VCaP (cell line): ENCODE data around the gene NFATC1.

Source experiments
- H3K27ac ChIP-seq: fragments of 450-650 bp; 2 replicates; pipeline ENCODE4 v1.5.1; 2017
- TF ChIP-seq, protein P1 (sequence below): fragments of 450-650 bp; conservative IDR thresholded peaks from 2 replicates; pipeline ENCODE4 v1.5.1; 2017; ENCODE audit warnings: mild to moderate bottlenecking, moderate library complexity

The NFATC1 gene

DNA sequence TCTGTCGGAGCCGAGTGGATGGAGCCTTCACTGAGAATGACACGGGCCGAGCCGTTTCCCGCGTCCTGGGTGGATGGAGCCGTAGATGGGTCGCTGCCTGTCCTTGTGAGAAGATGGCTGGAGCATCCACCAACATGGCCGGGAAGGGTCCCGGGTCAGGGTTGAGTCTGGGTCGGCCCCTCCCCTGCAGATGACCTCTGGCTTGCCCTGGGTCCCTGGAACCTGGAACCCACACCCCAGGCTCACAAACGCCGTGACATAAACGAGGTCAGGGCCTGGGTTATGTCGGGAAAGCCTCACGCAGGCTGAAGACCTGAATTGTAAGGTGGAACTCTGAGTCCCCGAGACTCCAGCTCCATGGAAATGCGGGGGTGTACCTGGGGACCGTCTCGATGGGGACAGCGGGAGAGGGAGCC is 94.9 kb downstream of the NFATC1 start:
- TF ChIP-seq, protein P1, sequence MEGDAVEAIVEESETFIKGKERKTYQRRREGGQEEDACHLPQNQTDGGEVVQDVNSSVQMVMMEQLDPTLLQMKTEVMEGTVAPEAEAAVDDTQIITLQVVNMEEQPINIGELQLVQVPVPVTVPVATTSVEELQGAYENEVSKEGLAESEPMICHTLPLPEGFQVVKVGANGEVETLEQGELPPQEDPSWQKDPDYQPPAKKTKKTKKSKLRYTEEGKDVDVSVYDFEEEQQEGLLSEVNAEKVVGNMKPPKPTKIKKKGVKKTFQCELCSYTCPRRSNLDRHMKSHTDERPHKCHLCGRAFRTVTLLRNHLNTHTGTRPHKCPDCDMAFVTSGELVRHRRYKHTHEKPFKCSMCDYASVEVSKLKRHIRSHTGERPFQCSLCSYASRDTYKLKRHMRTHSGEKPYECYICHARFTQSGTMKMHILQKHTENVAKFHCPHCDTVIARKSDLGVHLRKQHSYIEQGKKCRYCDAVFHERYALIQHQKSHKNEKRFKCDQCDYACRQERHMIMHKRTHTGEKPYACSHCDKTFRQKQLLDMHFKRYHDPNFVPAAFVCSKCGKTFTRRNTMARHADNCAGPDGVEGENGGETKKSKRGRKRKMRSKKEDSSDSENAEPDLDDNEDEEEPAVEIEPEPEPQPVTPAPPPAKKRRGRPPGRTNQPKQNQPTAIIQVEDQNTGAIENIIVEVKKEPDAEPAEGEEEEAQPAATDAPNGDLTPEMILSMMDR: no peak
- no peak overlapping the region for H3K27ac ChIP-seq

DNA sequence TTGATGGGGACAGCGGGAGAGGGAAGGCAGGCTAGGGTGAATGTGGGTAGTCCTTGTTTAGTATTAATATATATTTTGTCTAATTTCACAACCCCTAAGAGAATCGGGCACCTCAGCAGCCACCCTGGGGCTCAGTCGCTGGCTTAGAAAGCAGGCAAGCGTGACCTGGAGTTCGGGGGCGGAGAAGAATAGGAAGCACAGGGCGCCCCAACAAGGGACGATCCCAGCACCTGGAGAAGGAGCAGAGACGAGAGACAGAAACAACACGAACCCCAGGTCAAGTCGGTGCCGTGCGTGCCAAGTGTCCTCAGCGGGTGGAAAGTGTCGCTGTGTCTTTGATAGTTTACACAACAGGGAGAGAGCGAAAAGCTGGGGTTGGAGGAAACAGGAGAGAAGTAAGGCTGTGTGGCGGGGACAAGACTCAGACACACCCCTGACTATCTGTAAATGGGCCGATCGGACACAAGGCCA is 95.4 kb downstream of the NFATC1 start:
- no peak overlapping the region for H3K27ac ChIP-seq
- TF ChIP-seq, protein P1: no peak

DNA sequence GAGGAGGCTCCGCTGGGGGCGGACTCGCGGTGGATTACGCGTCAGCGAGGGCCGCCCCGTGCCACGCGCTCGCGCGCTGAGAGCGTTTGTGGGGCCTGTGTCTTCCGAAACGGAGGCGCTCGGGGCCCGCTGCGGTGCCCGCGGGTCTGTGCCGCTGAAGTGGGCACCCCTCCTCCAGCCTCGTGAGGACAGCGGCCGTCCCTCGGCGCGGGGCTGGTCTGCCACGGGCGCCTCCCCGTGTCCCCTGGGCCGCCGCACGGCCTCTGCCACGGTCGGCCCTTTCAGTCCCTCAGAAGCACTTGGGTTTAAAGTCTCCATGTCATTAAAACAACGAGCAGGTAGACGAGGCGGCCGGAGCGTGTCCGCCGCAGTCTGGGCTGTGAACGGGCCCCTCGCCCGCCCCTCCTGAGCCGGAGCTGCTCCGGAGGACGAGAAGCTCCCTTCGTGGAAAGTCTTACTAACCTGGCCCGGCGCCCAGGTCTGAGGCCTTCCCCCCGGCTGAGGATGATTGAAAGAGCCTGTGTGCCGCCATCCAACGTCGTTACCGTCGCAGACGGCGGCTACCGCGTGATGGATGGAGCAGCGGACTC is 97.6 kb downstream of the NFATC1 start:
- TF ChIP-seq, protein P1: no peak
- H3K27ac ChIP-seq: no peak overlapping the region

DNA sequence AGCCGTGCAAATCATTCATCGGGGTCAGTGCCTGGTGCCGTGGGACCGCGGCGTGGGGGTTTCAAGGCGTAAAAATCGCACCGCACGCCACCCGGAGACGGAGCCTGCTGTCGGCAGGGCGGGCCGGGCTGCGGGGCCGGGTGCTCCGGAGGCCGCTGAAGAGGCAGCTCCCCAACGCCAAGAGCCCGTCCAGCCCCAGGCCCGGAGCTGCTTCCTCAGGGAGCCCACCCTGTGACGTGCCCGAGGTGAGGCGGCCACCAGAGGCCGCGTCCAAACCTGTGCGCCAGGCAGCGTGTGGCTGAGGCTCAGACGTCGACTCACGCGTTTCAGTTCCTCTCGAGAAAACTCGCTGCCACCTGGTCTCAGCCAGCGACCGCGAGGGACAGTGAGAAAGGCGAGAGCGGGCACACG is 98.1 kb downstream of the NFATC1 start:
- no peak overlapping the region for H3K27ac ChIP-seq
- TF ChIP-seq, protein P1: no peak

DNA sequence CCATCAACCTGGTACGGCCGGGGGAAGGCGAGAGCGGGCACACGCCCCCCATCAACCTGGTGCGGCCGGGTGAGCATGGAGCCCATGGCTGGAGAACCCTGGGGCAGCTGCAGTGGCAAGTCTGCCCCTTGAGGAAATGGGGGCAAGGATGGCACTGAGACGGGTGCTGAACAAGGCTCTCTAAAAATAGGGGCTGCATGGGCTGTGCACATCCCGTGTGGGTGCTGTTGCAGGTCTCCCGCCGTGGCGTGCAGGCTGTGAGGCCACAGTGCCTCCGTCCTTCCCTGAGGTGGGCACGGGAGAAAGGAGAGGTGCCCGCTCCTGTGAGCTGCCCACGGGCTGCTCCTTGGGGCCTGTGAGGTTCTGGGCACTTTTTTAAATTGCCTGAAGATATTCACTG is 99.2 kb downstream of the NFATC1 start:
- H3K27ac ChIP-seq: no peak overlapping the region
- TF ChIP-seq, protein P1: no peak

DNA sequence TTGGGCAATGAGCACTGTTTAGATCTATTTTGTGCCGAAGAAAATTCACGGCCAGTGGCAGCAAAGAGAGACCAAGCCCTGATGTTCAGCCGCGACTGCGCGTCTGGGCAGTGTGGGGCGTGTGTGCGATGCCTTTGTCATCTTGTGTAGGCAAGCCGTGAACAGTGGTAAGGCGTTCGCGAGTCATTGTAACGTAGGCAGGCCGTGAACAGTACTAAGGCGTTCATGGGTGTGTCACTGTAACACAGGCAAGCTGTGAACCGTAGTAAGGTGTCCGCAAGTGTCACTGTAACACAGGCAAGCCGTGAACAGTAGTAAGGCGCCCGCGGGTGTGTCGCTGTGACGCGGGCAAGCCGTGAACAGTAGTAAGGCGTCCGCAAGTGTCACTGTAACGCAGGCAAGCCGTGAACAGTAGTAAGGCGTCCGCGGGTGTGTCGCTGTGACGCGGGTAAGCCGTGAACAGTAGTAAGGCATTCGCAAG is 99.9 kb downstream of the NFATC1 start:
- no peak overlapping the region for H3K27ac ChIP-seq
- TF ChIP-seq, protein P1: no peak

DNA sequence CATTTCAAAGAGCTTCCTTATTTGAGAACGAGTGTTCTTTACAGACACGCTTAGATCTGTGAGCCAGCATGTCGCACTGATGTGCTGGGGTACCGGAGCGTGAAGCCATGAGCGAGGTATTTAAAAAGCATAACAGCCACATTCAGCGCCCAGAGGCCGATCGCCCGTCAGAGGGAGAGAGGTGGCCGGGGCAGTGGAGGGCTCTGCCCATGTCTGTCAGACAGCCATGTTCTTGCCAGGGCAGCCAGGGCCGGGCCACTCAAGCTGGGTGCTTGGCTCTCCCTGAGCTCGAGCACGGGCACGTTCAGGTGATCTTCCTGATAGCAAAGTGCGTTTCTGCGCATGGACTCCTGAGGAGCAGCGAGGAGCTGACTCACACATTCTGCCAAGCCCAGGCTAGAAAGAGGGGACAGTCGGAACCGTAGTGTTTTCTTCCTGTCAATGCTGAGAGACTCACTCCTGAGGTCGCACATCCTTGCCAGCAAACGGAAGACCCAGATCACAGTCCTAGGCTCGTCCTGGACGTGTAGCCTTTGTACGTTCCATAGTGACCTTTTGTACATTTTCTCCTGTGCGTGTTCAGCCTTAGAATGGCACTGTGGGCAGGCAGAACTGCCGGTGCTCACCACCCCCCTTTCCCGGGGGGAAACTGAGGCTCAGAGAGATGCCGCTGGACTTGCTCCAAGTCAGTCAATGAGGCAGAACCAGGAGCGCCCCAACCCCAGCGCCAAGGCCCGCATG is 100.7 kb downstream of the NFATC1 start:
- H3K27ac ChIP-seq: no peak overlapping the region
- TF ChIP-seq, protein P1: no peak
